Measurements from ENCODE around the gene ARPC5L. TPM values are rescaled to one million over a fixed set of nuclear protein-coding genes. Genes with fewer than 3 reads are reported as not detected.
A peak's percentile ranks its signal among the peaks of the same experiment; 100 is the strongest.

The ARPC5L gene
- total and polyA plus RNA-seq, 9 of the 15 experiments (the other 6 are each of a cell fraction or from before 2014, with no cell fraction given): 25.4 to 113 (median 63.8) TPM

DNA sequence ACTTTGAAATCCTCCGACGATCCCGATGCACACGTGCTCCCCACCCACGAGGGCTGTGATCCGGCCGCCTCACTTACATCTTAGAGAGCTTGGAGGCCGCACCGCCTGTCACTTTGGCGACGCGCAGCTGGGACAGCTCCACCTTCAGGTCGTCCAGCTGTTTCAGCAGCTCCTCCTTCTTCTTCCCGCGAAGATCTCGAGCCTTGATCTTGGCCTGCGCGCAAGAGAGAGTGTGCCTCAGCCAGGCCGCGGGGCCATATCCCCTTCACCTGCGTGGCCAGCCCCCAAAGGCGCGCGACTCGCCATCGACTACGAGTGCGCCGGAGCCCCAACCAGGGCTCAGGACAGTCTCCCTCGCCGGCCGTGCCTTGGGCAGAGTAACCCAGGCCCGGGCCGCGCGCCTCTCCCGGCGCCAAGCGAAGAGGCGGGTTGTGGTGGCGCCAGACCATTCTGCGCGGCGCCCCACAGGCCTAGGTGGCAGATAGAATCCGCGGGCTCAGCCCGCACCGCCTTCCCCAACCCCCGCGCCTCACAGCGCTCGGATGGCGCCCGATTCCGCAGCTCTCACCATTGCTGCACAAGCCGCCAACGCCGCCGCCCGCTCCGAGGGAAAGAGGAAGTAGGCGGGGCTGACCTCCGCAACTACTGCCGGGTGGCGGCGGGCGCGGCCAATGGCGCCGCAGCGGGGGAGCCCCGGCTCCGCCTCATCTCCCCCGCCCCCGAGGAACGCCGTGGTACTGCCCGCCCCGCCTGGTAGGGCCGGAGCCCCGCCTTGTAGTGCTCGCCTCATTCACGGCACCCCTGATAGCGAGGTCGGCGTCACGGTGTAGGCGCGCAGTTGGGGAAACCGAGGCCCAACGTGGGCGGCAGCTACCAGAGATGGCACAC, at the start of gene ARPC5L, which contains the start of gene RPL35 (continued):
- TF ChIP-seq, protein P1, sequence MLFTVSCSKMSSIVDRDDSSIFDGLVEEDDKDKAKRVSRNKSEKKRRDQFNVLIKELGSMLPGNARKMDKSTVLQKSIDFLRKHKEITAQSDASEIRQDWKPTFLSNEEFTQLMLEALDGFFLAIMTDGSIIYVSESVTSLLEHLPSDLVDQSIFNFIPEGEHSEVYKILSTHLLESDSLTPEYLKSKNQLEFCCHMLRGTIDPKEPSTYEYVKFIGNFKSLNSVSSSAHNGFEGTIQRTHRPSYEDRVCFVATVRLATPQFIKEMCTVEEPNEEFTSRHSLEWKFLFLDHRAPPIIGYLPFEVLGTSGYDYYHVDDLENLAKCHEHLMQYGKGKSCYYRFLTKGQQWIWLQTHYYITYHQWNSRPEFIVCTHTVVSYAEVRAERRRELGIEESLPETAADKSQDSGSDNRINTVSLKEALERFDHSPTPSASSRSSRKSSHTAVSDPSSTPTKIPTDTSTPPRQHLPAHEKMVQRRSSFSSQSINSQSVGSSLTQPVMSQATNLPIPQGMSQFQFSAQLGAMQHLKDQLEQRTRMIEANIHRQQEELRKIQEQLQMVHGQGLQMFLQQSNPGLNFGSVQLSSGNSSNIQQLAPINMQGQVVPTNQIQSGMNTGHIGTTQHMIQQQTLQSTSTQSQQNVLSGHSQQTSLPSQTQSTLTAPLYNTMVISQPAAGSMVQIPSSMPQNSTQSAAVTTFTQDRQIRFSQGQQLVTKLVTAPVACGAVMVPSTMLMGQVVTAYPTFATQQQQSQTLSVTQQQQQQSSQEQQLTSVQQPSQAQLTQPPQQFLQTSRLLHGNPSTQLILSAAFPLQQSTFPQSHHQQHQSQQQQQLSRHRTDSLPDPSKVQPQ (CRISPR knock-in tag; IDR thresholded peaks at IDR 0.05; ENCODE audit: borderline replicate concordance): no peak
- no peak for TF ChIP-seq SLC30A9 (CRISPR knock-in tag; IDR thresholded peaks at IDR 0.05)
- peak in 1 of 2 experiments; percentile 78; a peak in 1 of 4 replicates for TF ChIP-seq HDAC1 (IDR thresholded peaks at IDR 0.05)
- peak in 1 of 2 experiments; percentile 40; a peak in 1 of 4 replicates for TF ChIP-seq FOXA3 (CRISPR knock-in tag; conservative IDR thresholded peaks at IDR 0.05 in 1 of 2, IDR thresholded peaks at IDR 0.05 in 1 of 2)
- TF ChIP-seq ZNF445 (CRISPR knock-in tag; IDR thresholded peaks at IDR 0.05; ENCODE audit: low read depth): no peak
- no peak for TF ChIP-seq FOXM1 (IDR thresholded peaks at IDR 0.05; ENCODE audit: low read depth)
- TF ChIP-seq FOXM1 (CRISPR knock-in tag; IDR thresholded peaks at IDR 0.05; ENCODE audit: low read depth): peak; percentile 81; the same call in 1 of the 2 replicates
- peak; percentile 28; the same call in 1 of the 2 replicates for TF ChIP-seq JUN (IDR thresholded peaks at IDR 0.05; ENCODE audit: borderline replicate concordance, low read depth, low read length)
- TF ChIP-seq JUN (CRISPR knock-in tag; IDR thresholded peaks at IDR 0.05; ENCODE audit: borderline replicate concordance): peak; percentile 68; the same call in 1 of the 2 replicates
- peak; percentile 21 for TF ChIP-seq MEIS2 (IDR thresholded peaks at IDR 0.05; ENCODE audit: partially characterized antibody)
- TF ChIP-seq TEAD4 (IDR thresholded peaks at IDR 0.05; ENCODE audit: low read length): 0 out of 2 replicates have a peak, but pooled peaks have one; percentile 7
- no peak for TF ChIP-seq TEAD4 (CRISPR knock-in tag; IDR thresholded peaks at IDR 0.05; ENCODE audit: borderline replicate concordance)
- peak; percentile 96 for TF ChIP-seq ZBTB40 (IDR thresholded peaks at IDR 0.05)
- TF ChIP-seq ZBTB40 (CRISPR knock-in tag; IDR thresholded peaks at IDR 0.05): no peak
